LNCAP (cell line): Measurements from ENCODE around the gene LTC4S.

Experiments used
- CTCF ChIP-seq: fragments of 450-650 bp; IDR thresholded peaks from 2 replicates; pipeline ENCODE4 v1.5.1; 2017; ENCODE audit warnings: mild to moderate bottlenecking

Gene LTC4S

GRCh38 chr5:179793468-179794139 lies at the start of gene LTC4S:
TSS of gene LTC4S (plus strand) at chr5:179793986. CDS start at chr5:179794081, 95 bp downstream.
- TF ChIP-seq CTCF: no peak

DNA sequence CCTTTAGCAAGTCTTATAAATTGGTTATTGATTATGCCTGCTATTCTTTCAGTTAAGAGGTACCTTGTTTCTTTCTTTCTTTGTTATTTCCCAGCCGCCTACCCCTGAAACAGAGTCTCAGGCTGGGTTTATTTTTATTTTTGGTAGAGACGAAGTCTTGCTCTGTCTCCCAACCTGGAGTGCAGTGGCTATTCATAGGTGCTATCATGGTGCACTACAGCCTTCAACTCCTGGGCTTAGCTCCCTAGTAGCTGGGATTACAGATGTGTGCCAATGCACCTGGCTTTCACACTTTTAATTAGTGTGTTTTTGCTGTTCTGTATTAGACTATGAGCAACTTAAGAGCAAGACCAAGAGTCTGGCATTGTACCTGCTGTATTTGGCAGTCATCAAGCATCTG lies 46.9 kb upstream of the LTC4S start:
- no peak for TF ChIP-seq CTCF

GRCh38 chr5:179747811-179748210 lies 46.0 kb upstream of the LTC4S start:
- no peak for TF ChIP-seq CTCF

DNA sequence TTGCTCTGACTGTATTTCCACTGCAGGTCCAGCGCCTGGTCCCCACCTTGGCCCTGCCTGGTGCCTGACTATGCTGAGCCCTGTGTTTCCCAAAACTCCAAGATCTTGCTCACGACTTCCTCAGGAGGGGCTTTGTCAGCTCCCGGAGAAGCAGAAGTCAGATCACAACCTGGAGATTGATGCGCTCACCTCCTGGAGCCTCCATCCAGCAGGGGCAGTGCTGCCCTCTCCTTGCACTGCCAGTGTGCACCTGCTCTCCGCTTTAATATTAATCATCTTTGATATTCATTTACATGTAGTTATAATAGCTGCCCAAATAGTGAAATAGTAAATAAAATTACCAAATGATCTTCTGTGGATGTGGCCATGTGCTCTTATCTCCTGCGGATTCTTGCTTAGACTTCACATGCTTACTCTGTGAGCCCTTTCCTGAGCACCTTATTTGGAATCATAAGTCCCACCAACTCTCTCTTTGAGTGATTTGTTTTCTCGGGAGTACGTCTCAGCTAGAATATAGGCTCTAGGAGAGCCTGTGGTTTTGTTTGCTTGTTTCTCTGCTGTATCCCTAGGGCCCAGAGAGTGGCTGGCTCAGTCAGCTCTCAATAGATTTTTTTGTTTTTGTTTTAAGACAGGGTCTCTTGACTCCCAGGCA lies 43.8 kb upstream of the LTC4S start:
- TF ChIP-seq CTCF: no peak

DNA sequence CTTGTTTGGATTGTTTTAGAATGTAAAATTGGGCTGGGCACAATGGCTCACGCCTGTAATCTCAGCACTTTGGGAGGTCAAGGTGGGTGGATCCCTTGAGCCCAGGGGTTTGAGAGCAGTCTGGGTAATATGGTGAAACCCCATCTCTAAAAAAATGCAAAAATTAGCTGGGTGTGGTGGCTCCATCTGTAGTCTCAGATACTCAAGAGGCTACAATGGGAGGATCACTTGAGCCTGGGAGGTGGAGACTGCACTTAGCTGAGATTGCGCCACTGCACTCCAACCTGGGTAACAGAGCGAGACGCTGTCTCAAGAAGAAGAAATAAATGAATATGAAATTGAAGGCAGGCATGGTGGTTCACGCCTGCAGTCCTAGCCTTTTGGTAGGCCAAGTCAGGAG lies 39.8 kb upstream of the LTC4S start:
- TF ChIP-seq CTCF: no peak

- no peak for TF ChIP-seq CTCF
These were observed 38.8 kb upstream of the LTC4S start for GRCh38 chr5:179755022-179755421.

- TF ChIP-seq CTCF: no peak
These were observed 34.8 kb upstream of the LTC4S start for GRCh38 chr5:179758955-179759354.
